ENCODE results near the gene CALN1. TPM values are rescaled to one million over a fixed set of nuclear protein-coding genes. Genes with fewer than 3 reads are reported as not detected.

Gene CALN1
- polyA plus RNA-seq, 1 donor (not counting 4 experiments of a cell fraction or from before 2014, with no cell fraction given) = not detected

- TF ChIP-seq CTCF (optimal IDR thresholded peaks at IDR 0.05 in 1 of 3, IDR thresholded peaks at IDR 0.05 in 1 of 3, conservative IDR thresholded peaks at IDR 0.05 in 1 of 3; ENCODE audit: extremely low read depth in 1 of 3, insufficient read depth in 2 of 3, low read length in 3 of 3) (no peak), EZH2 (IDR thresholded peaks at IDR 0.05; ENCODE audit: low read length) (no peak)
- no peaks in the 10 kb centered on the region for H3K9me1 ChIP-seq (ENCODE audit: control insufficient read depth, extremely low read depth, insufficient read depth, low read length)
- no peak overlapping the region for H2AFZ ChIP-seq (ENCODE audit: control insufficient read depth, low read length)
- no peak overlapping the region for H3K9ac ChIP-seq (ENCODE audit: control insufficient read depth, extremely low read depth, insufficient read depth, low read length)
- dilution Hi-C loops (cut with MboI; ENCODE audit: extremely low pct_ligation_motif_present, low sequenced_read_pairs) = no loop called here
- H3K9me3 ChIP-seq (ENCODE audit: control insufficient read depth, low read depth, low read length) = no peaks in the 10 kb centered on the region
- H3K79me2 ChIP-seq (ENCODE audit: control insufficient read depth, insufficient read depth, low read length) = no peaks in the 10 kb centered on the region
- no peaks in the 10 kb centered on the region for H3K4me1 ChIP-seq (ENCODE audit: control insufficient read depth, extremely low read depth, insufficient read depth, low read length)
- H3K27ac ChIP-seq (ENCODE audit: control insufficient read depth, insufficient read depth, low read length) = no peak overlapping the region
- no peaks in the 10 kb centered on the region for H3K36me3 ChIP-seq (ENCODE audit: control insufficient read depth in 2 of 2, extremely low read depth in 1 of 2, insufficient read depth in 2 of 2, low read length in 2 of 2)
- H3K4me2 ChIP-seq (ENCODE audit: control insufficient read depth, extremely low read depth, insufficient read depth, low read depth, low read length) = no peak overlapping the region
- no peak for DNase-seq (ENCODE audit: low read depth, low spot score)
- no peaks in the 10 kb centered on the region for H4K20me1 ChIP-seq (ENCODE audit: control insufficient read depth, extremely low read depth, insufficient read depth, low read length)
- no peak overlapping the region for H3K4me3 ChIP-seq (ENCODE audit: control insufficient read depth in 2 of 3, extremely low read depth in 1 of 3, insufficient read depth in 2 of 3, low read depth in 1 of 3, low read length in 3 of 3)
- no peaks in the 10 kb centered on the region for H3K27me3 ChIP-seq (ENCODE audit: control insufficient read depth, extremely low read depth, insufficient read depth, low read length)
- no peak for FAIRE-seq
Observed at GRCh38 chr7:71860572-71860971, 551.6 kb downstream of the CALN1 start.

- Histone ChIP-seq H3K4me1 (ENCODE audit: control insufficient read depth, extremely low read depth, insufficient read depth, low read length) (no peaks in the 10 kb centered on the region), H3K9me3 (ENCODE audit: control insufficient read depth, low read depth, low read length) (no peaks in the 10 kb centered on the region), H4K20me1 (ENCODE audit: control insufficient read depth, extremely low read depth, insufficient read depth, low read length) (no peaks in the 10 kb centered on the region), H3K36me3 (ENCODE audit: control insufficient read depth in 2 of 2, extremely low read depth in 1 of 2, insufficient read depth in 2 of 2, low read length in 2 of 2) (no peaks in the 10 kb centered on the region), H3K27me3 (ENCODE audit: control insufficient read depth, extremely low read depth, insufficient read depth, low read length) (no peaks in the 10 kb centered on the region), H3K4me3 (ENCODE audit: control insufficient read depth in 2 of 3, extremely low read depth in 1 of 3, insufficient read depth in 2 of 3, low read depth in 1 of 3, low read length in 3 of 3) (no peak overlapping the region), H3K79me2 (ENCODE audit: control insufficient read depth, insufficient read depth, low read length) (no peaks in the 10 kb centered on the region), H3K27ac (ENCODE audit: control insufficient read depth, insufficient read depth, low read length) (no peak overlapping the region), H3K9ac (ENCODE audit: control insufficient read depth, extremely low read depth, insufficient read depth, low read length) (no peak overlapping the region), H3K4me2 (ENCODE audit: control insufficient read depth, extremely low read depth, insufficient read depth, low read depth, low read length) (no peak overlapping the region), H3K9me1 (ENCODE audit: control insufficient read depth, extremely low read depth, insufficient read depth, low read length) (no peaks in the 10 kb centered on the region), H2AFZ (ENCODE audit: control insufficient read depth, low read length) (no peak overlapping the region)
- TF ChIP-seq EZH2 (IDR thresholded peaks at IDR 0.05; ENCODE audit: low read length) (no peak), CTCF (optimal IDR thresholded peaks at IDR 0.05 in 1 of 3, IDR thresholded peaks at IDR 0.05 in 1 of 3, conservative IDR thresholded peaks at IDR 0.05 in 1 of 3; ENCODE audit: extremely low read depth in 1 of 3, insufficient read depth in 2 of 3, low read length in 3 of 3) (no peak)
- no peak for FAIRE-seq
- dilution Hi-C loops (cut with MboI; ENCODE audit: extremely low pct_ligation_motif_present, low sequenced_read_pairs) = no loop called here
- DNase-seq (ENCODE audit: low read depth, low spot score) = no peak
Observed at GRCh38 chr7:71857338-71857737, 554.8 kb downstream of the CALN1 start.
